ENCODE data around the gene CD99L2. TPM values are rescaled to one million over a fixed set of nuclear protein-coding genes. Genes with fewer than 3 reads are reported as not detected.

CD99L2 gene, protein sequence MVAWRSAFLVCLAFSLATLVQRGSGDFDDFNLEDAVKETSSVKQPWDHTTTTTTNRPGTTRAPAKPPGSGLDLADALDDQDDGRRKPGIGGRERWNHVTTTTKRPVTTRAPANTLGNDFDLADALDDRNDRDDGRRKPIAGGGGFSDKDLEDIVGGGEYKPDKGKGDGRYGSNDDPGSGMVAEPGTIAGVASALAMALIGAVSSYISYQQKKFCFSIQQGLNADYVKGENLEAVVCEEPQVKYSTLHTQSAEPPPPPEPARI
- total RNA-seq (2022; extraction: Qiagen RNA extraction; ENCODE audit: low read depth) = 46.6 to 56.7 TPM (median 52.1 TPM) in 5 replicates

DNA sequence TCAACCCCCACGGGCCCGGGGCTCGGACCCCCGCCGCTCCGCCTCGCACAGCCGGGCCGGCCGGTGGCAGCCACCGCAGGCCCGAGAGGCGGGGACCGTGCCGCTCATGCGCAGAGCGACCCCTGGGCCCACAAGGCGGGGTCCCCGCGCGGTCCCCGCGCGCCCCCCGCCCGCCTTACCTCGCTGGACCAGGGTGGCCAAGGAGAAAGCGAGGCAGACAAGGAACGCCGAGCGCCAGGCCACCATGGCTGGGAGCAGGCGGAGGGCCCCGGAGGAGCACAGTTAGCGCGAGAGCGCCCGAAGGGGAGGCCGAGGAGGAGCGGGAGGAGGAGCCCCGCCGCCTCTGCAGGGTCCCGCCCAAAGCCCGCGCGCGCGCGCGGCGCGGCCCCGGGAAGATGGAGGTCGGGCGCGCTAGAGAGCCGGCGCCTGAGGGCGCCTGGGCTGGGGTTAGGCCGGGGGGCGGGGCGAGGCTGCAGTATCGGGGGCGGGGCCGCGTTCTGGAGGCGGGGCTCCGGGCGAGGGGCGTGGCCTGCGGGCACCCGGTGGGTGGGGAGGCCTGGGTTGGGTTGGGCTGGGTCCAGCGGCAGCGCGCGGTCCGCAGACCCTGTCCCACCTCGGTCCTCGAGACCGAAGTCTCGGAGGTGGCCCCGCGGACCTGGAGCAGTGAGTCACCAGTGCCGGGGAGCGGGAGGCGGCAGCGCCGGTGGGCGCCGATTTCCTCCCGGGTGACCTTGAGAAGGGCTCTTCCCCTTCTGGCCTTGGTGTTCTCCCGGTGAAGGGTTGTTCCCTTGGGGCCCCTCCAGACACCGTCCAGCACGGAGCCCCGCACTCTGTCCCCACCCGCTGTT lies at the start of gene CD99L2:
Gene CD99L2 (minus strand): TSS at position 326 of the 848 bp plus-strand sequence. CDS start 80 bp downstream, at position 246.

Other genes with a start within 250 kb of the CD99L2 start
- gene MTMR1, start 205.3 kb downstream of the CD99L2 start, total RNA-seq (2022; extraction: Qiagen RNA extraction; ENCODE audit: low read depth) = 14.8 to 18.5 TPM (median 16.9 TPM) in 5 replicates
- 122 to 169 TPM (median 132 TPM) in 5 replicates for gene HMGB3, start 84.7 kb upstream of the CD99L2 start, total RNA-seq (2022; extraction: Qiagen RNA extraction; ENCODE audit: low read depth)